Skeletal muscle tissue (tissue), 4 donors: ENCODE data around the gene SLC15A3. TPM values are rescaled to one million over a fixed set of nuclear protein-coding genes. Genes with fewer than 3 reads are reported as not detected.

Experiments
- H3K27ac ChIP-seq: one replicate; pipeline ENCODE4 v1.7.0; 2013; ENCODE audit warnings: mild to moderate bottlenecking, low read depth, low read length, inconsistent platforms
- H3K27me3 ChIP-seq, 3 donors: one replicate each; pipeline ENCODE4 v1.7.0; 2013; ENCODE audit warnings: low read length in 3 of 3; ENCODE audit not compliant: control insufficient read depth in 3 of 3, insufficient read depth in 3 of 3
- H3K36me3 ChIP-seq, 3 donors: one replicate each; pipeline ENCODE4 v1.7.0; 2013; ENCODE audit warnings: low read length in 3 of 3; ENCODE audit not compliant: control insufficient read depth in 3 of 3, insufficient read depth in 3 of 3
- H3K4me1 ChIP-seq, 3 donors: one replicate each; pipeline ENCODE4 v1.7.0; 2013; ENCODE audit warnings: low read length in 3 of 3, mild to moderate bottlenecking in 3 of 3; ENCODE audit not compliant: control insufficient read depth in 3 of 3, insufficient read depth in 3 of 3
- H3K4me3 ChIP-seq, 3 donors: one replicate each; pipeline ENCODE4 v1.7.0; 2013; ENCODE audit warnings: low read length in 3 of 3
- H3K9ac ChIP-seq, 3 donors: one replicate each; pipeline ENCODE4 v1.7.0; 2013; ENCODE audit warnings: low read length in 3 of 3, mild to moderate bottlenecking in 3 of 3, moderate library complexity in 2 of 3, low read depth in 1 of 3
- H3K9me3 ChIP-seq, 3 donors: one replicate each; pipeline ENCODE4 v1.7.0; 2013; ENCODE audit warnings: low read length in 3 of 3; ENCODE audit not compliant: control insufficient read depth in 3 of 3
- total RNA-seq: library from RNA; depleted of rRNA; stranded (reverse); fragments of >200 nt; gene quantifications from one replicate; pipeline ENCODE4 v1.2.3, GENCODE V29; 2014
- donor health status: Osteomylitis.

SLC15A3 gene
- total RNA-seq, 1 donor from 2014 or later: 16.7 TPM

DNA sequence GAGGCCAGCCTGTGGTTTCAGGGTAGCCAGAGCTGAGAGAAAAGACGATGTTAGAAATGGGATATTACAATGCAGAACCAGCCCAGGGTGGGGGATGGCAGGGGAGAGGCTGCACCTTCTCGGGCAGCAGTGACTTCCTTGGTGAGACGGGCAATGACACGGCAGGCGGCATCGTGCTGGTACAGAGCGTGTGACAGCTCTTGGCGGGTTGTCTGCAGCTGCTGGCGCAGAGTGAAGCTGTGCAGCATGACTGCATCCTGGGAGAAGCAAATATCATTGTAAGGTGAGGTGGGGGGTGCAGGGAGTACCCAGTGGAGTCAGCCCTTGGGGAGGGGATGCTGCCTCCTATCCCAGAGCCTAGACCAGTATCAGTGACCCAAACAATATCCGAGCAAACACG is 49.4 kb downstream of the SLC15A3 start:
- Histone ChIP-seq H3K27me3 (no peaks in the 10 kb centered on the region), H3K4me1 (peaks cover 28 to 48% (median 30%) of the 10 kb centered on the region in 3 donors), H3K4me3 (no peak overlapping the region), H3K9ac (no peak overlapping the region), H3K27ac (no peak overlapping the region), H3K9me3 (no peaks in the 10 kb centered on the region), H3K36me3 (peaks cover 49 to 59% (median 53%) of the 10 kb centered on the region in 3 donors)

DNA sequence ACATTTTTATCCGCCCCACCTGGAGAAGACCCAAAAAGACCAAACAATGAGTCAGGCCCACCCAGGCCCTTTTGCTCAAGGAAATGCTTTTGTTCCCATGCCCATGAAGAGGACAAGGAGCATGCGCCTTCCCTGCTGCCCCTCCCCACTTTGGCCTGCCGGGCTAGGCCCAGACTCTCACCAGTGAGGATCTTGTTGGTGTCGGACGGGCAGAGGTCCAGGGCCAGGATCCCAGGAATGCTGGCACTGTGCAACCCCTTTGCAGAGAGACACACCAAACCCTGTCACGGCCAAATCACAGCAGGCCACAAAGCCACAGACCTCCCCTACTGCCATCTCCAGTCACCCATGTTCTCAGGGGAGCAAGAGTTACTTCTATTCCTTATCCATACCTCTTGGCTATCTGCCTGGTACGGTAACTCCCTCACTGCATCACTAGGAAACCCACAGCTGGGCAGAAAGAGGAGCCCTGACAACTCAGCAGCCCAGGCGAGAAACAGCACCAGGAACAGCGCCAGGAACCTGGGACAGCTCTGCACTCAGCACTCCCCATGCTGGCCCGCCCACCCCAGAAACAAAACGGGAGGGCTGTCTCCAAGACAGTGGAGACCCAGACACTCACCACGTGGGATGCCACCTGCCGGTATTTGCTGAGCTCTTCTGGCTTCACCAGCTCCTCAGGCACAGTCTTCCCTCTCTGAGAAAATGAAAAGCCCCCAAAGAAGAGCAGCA is 51.1 kb downstream of the SLC15A3 start:
- Histone ChIP-seq H3K9ac (peak overlapping the region in 2 of 3 donors; percentile 45 to 52), H3K27ac (no peak overlapping the region), H3K36me3 (peaks cover 64 to 74% (median 70%) of the 10 kb centered on the region in 3 donors), H3K9me3 (no peaks in the 10 kb centered on the region), H3K4me3 (no peak overlapping the region), H3K4me1 (peaks cover 22 to 37% (median 24%) of the 10 kb centered on the region in 3 donors), H3K27me3 (no peaks in the 10 kb centered on the region)

DNA sequence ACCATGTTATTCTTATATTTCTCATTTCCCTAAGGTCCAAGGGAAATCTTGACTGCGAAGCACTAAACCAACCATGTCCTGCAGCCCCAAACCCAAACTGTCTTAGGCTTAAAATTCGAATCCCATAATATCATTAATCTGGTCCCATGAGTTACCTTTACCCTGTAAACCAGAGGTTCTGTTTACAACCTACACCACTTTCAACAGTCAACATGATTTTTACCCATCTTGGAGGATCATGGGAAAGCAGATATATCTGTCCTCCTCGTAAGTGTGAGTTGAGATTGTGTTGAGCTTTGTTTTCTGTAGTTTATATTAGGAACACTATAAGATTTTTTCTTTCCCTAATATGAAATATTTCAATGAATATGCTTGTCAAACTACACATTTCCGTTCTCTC is 52.0 kb downstream of the SLC15A3 start:
- H3K9me3 ChIP-seq: no peaks in the 10 kb centered on the region

DNA sequence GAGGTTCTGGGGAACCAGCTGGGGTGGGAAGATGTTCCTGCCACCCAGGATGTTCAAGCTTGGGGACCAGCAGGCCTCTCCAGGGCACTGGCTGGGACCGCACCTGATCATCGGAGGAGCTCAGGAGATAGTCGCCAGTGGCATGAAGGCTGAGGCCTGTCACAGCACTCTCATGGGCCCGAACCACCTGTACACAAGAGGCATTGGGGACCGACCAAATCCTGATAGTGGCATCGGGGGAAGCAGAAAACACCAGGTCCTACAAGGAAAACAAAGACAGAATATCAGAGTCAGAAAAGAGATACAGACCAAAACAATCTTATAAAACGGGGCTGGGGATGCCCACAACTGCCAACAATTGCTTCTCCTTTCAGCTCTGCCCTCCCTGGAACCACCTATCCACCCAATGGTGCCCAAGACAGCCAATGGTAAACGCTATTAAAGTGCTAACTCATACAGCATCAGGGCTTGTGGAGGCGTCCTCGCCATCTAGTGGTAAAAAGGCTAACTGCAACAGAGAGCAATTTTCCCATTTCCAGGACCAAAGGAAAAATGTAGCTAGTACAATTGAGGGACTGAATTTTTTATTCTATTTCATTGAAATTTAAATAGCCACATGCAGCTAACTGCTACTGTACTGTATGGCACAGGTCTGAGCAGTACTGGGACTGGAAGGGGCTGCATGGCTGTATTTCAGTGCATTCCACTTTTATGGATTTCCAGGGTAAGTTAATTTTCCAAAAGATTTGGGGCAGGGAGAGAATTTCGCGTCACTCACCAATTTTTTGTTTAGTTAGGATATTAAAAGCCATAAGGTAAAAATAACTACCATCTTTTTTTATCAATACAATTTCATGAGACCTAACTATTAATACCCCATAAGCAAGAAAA is 52.7 kb downstream of the SLC15A3 start:
- Histone ChIP-seq H3K9ac (peak overlapping the region in 1 of 3 donors; percentile 41), H3K27me3 (no peaks in the 10 kb centered on the region), H3K4me3 (no peak overlapping the region), H3K9me3 (no peaks in the 10 kb centered on the region), H3K4me1 (peaks cover 6 to 21% (median 8%) of the 10 kb centered on the region in 3 donors), H3K36me3 (peaks cover 73 to 87% (median 85%) of the 10 kb centered on the region in 3 donors), H3K27ac (peak overlapping the region; percentile 56)

More for the DNA sequence above, 52.0 kb downstream of the SLC15A3 start:
- Histone ChIP-seq H3K27me3 (no peaks in the 10 kb centered on the region), H3K9ac (no peak overlapping the region), H3K4me3 (no peak overlapping the region), H3K27ac (no peak overlapping the region), H3K4me1 (peaks cover 13 to 28% (median 15%) of the 10 kb centered on the region in 3 donors), H3K36me3 (peaks cover 73 to 80% (median 78%) of the 10 kb centered on the region in 3 donors)

DNA sequence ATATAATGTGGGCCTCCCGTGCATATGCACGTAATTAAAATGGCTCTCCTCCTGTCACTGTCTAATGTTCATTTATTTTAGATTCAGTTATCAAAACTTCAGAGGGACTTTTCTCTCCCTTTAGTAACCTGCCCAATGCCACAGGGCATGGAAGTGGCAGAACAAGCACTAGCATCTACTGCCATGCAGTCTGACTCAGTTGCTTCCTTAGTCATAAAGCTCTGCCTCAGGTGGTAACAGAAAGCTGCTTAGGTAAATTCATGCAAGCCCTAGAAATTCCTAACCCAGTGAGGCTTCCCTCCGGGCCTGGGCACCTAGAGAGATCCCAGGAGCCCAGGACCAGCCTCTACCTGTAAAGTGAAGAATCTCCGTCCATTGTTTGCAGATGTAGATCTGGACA is 54.5 kb downstream of the SLC15A3 start:
- Histone ChIP-seq H3K9me3 (no peaks in the 10 kb centered on the region), H3K4me3 (no peak overlapping the region), H3K4me1 (peaks cover 4 to 11% (median 8%) of the 10 kb centered on the region in 3 donors), H3K27ac (no peak overlapping the region), H3K9ac (no peak overlapping the region), H3K27me3 (no peaks in the 10 kb centered on the region), H3K36me3 (peaks cover 67 to 85% (median 85%) of the 10 kb centered on the region in 3 donors)

DNA sequence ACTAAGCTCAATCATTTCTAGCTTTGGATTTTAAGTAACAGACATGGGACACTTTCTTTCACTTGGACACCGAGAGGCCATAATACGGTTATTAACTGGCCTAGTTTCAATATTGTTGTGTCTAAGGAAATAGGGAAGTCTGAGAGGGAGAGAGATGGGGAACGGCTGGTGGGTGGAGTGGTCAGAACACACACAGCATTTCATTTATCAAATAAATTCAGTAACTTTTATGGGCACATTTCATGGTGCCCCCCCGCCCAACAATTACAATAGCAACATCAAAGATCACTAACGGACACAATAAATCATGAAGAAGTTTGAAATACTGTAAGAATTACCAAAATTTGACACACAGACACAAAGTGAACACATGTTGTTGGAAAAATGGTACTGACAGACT is 56.3 kb downstream of the SLC15A3 start:
- H3K27me3 ChIP-seq: no peaks in the 10 kb centered on the region
- no peak overlapping the region for H3K27ac ChIP-seq
- H3K4me1 ChIP-seq: peaks cover under 1 to 14% (median 8%) of the 10 kb centered on the region in 3 donors
- no peak overlapping the region for H3K9ac ChIP-seq
- peaks cover 53 to 69% (median 69%) of the 10 kb centered on the region in 3 donors for H3K36me3 ChIP-seq
- no peaks in the 10 kb centered on the region for H3K9me3 ChIP-seq
- H3K4me3 ChIP-seq: no peak overlapping the region

DNA sequence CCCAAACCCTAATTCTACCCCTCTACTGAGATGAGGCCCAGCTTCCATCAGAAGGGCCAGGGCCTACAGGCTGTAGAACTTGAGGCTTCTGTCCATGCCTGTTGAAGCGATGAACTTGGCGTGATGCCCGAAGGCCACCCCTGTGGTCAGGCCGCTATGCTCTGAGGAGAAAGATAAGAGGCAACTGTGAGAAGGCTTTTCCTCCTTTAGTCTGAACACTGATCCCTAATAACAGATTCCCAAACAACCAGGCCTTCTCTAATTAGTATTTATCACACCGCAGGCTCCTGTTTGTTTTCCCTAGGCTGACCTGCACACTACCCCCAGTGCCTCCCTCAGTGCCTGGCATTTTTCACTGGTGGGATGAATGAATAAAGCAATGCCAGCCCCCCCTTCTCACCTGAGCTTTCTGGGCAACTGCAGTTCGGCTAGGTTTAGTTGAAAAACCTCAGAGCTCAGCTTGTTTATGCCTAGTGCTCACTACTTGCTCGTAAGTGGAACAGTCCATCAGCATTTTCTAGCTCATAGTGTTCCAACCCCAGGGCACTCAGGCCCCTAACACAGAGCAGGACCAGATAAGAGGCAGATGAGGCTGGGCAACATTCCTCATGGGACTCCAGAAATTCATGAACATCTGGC is 60.8 kb downstream of the SLC15A3 start:
- no peak overlapping the region for H3K9ac ChIP-seq
- peaks cover 27 to 51% (median 36%) of the 10 kb centered on the region in 3 donors for H3K36me3 ChIP-seq
- H3K27ac ChIP-seq: no peak overlapping the region
- H3K9me3 ChIP-seq: no peaks in the 10 kb centered on the region
- no peak overlapping the region for H3K4me3 ChIP-seq
- H3K27me3 ChIP-seq: no peaks in the 10 kb centered on the region
- peaks cover 0 to 7% (median 6%) of the 10 kb centered on the region in 3 donors for H3K4me1 ChIP-seq

DNA sequence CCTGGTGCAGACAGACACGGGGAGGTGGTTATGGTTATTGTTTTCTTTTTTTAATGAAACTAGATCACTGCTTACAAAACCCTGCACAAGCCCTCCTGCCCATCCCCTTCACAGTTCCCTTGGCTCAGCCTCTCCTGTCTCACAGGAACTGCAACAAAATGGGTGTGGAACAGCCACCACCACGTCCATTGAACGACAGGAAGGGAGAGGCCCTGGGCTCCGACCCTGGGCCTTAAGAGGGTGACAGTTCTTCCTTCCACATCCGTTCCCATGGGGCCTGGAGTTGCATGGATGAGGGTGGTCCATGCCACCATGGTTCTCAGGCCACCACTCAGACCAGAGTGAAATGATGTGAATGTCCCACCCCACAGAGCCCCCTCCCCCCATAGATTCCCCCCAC is 61.3 kb downstream of the SLC15A3 start:
- no peak overlapping the region for H3K4me3 ChIP-seq
- no peak overlapping the region for H3K9ac ChIP-seq
- H3K36me3 ChIP-seq: peaks cover 22 to 45% (median 32%) of the 10 kb centered on the region in 3 donors
- H3K4me1 ChIP-seq: peaks cover 0 to 7% (median 6%) of the 10 kb centered on the region in 3 donors
- H3K9me3 ChIP-seq: no peaks in the 10 kb centered on the region
- H3K27ac ChIP-seq: no peak overlapping the region
- H3K27me3 ChIP-seq: no peaks in the 10 kb centered on the region

DNA sequence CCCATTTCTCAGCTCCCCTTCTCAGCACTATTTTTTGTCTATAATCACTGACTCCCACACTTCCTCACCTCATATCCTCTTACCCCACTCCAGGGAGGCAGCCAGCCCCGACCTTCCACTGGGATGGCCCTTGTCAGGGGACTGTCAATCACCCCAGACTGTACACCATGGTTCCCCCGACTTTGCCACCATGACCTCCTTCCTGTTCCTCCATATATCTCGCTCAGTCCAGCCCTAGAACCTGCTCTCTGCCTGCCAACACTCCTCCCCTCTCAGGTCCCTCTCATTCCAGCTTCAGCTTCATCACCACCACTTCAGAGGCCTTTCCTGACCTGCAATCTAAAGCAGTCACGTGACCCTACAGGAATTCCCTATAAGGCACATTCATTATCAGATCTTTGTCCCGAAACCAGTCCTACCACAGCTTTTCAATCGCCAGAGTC is 62.1 kb downstream of the SLC15A3 start:
- peaks cover 0 to 7% (median 6%) of the 10 kb centered on the region in 3 donors for H3K4me1 ChIP-seq
- no peaks in the 10 kb centered on the region for H3K9me3 ChIP-seq
- H3K9ac ChIP-seq: no peak overlapping the region
- no peak overlapping the region for H3K27ac ChIP-seq
- no peaks in the 10 kb centered on the region for H3K27me3 ChIP-seq
- peaks cover 15 to 37% (median 26%) of the 10 kb centered on the region in 3 donors for H3K36me3 ChIP-seq
- no peak overlapping the region for H3K4me3 ChIP-seq
